HL-60 (cell line): ENCODE measurements around the gene ZFP36L1.

Experiments used
- DNase-seq, 2 experiments: peaks; one replicate each; pipeline ENCODE4 v3.0.0-alpha.2; 2010 to 2020; ENCODE audit warnings: low read depth in 1 of 2, low spot score in 1 of 2
- H3K27ac ChIP-seq: fragments of 250-450 bp; sonication (Bioruptor Pico); replicated peaks from 2 replicates; pipeline ENCODE4 v1.5.1; 2020; ENCODE audit warnings: mild to moderate bottlenecking, moderate library complexity
- H3K27me3 ChIP-seq: fragments of 250-450 bp; sonication (Bioruptor Pico); 2 replicates; pipeline ENCODE4 v1.5.1; 2021; ENCODE audit warnings: mild to moderate bottlenecking, moderate library complexity; ENCODE audit not compliant: insufficient read depth, poor library complexity, severe bottlenecking
- H3K4me3 ChIP-seq: replicated peaks from 2 replicates; pipeline ENCODE4 v1.5.1; 2011; ENCODE audit warnings: mild to moderate bottlenecking, control low read depth, low read length; ENCODE audit not compliant: insufficient read depth
- CTCF ChIP-seq: IDR thresholded peaks from one replicate; pipeline ENCODE4 v1.5.1; 2011; ENCODE audit warnings: low read length, control low read depth, inconsistent platforms; ENCODE audit not compliant: insufficient read depth
- GABPA ChIP-seq: IDR thresholded peaks from 2 replicates; pipeline ENCODE4 v1.6.1; 2012; ENCODE audit warnings: low read depth
- POLR2AphosphoS5 ChIP-seq: IDR thresholded peaks from 2 replicates; pipeline ENCODE4 v1.6.1; 2012; ENCODE audit warnings: low read depth
- REST ChIP-seq: IDR thresholded peaks from 2 replicates; pipeline ENCODE4 v1.6.1; 2012; ENCODE audit warnings: low read depth; ENCODE audit not compliant: insufficient replicate concordance
- SPI1 ChIP-seq: IDR thresholded peaks from 2 replicates; pipeline ENCODE4 v1.6.1; 2012; ENCODE audit warnings: low read depth, mild to moderate bottlenecking, borderline replicate concordance

ZFP36L1 gene

GRCh38 chr14:68820536-68820935 is 27.7 kb upstream of the ZFP36L1 start:
- Histone ChIP-seq H3K4me3 (no peak overlapping the region), H3K27me3 (no peaks in the 10 kb centered on the region), H3K27ac (no peak overlapping the region)
- no peak for DNase-seq
- TF ChIP-seq REST (no peak), SPI1 (no peak), CTCF (no peak), GABPA (no peak), POLR2AphosphoS5 (no peak)

GRCh38 chr14:68820119-68820518 is 27.3 kb upstream of the ZFP36L1 start:
- DNase-seq, result no peak
- H3K27me3 ChIP-seq, result no peaks in the 10 kb centered on the region
- no peak overlapping the region for H3K27ac ChIP-seq
- no peak overlapping the region for H3K4me3 ChIP-seq
- TF ChIP-seq CTCF (no peak), POLR2AphosphoS5 (no peak), SPI1 (no peak), REST (no peak), GABPA (no peak)

- Histone ChIP-seq H3K27me3 (no peaks in the 10 kb centered on the region), H3K4me3 (no peak overlapping the region), H3K27ac (no peak overlapping the region)
- DNase-seq, result no peak
- no peak for TF ChIP-seq GABPA
- TF ChIP-seq SPI1, result no peak
- TF ChIP-seq CTCF, result no peak
- TF ChIP-seq POLR2AphosphoS5, result no peak
- no peak for TF ChIP-seq REST
Measured at GRCh38 chr14:68819260-68819691, 26.4 kb upstream of the ZFP36L1 start.
